Colon (tissue), 2 donors: Measurements from ENCODE around the gene SMIM33.
"Not testable (repeated sequence)": the region's sequence is repeated elsewhere in the genome, so short reads cannot be mapped to it uniquely, and the experiment has no call there.

Source experiments
- FAIRE-seq: peaks from 2 replicates; lab custom pipeline; 2012; peaks lifted over from hg19 to GRCh38; lab: Jason Lieb, UNC
- donor health status: control.
- donor health status: control.

SMIM33 gene

GRCh38 chr5:139482050-139482889 lies 11.5 kb downstream of the SMIM33 start, which contains the start of gene STING1:
STING1 (minus strand) TSS chr5:139482758; CDS start chr5:139481704, 1,054 bp downstream.
- FAIRE-seq = no peak

GRCh38 chr5:139482890-139483208 lies 12.0 kb downstream of the SMIM33 start:
- FAIRE-seq = not testable (repeated sequence)

- no peak for FAIRE-seq
These were observed 15.4 kb downstream of the SMIM33 start for GRCh38 chr5:139486201-139486600.

GRCh38 chr5:139488260-139488659 lies 17.5 kb downstream of the SMIM33 start:
- FAIRE-seq = no peak

GRCh38 chr5:139492700-139493192 lies 21.9 kb downstream of the SMIM33 start:
- no peak for FAIRE-seq

GRCh38 chr5:139494256-139494655 lies 23.5 kb downstream of the SMIM33 start:
- FAIRE-seq = no peak

- FAIRE-seq = no peak
These were observed 24.0 kb downstream of the SMIM33 start for GRCh38 chr5:139494832-139495231.

- no peak for FAIRE-seq
These were observed 25.0 kb downstream of the SMIM33 start for GRCh38 chr5:139495638-139496435.

- no peak for FAIRE-seq
These were observed 30.6 kb downstream of the SMIM33 start for GRCh38 chr5:139501381-139501780.

GRCh38 chr5:139503036-139503817 lies 32.4 kb downstream of the SMIM33 start:
- FAIRE-seq = not testable (repeated sequence)

- FAIRE-seq = not testable (repeated sequence)
These were observed 33.1 kb downstream of the SMIM33 start for GRCh38 chr5:139503879-139504278.

GRCh38 chr5:139504722-139505121 lies 33.9 kb downstream of the SMIM33 start:
- FAIRE-seq = not testable (repeated sequence)

- FAIRE-seq = no peak
These were observed 42.1 kb downstream of the SMIM33 start for GRCh38 chr5:139512786-139513390.

GRCh38 chr5:139513434-139513833 lies 42.6 kb downstream of the SMIM33 start:
- not testable (repeated sequence) for FAIRE-seq

GRCh38 chr5:139513852-139514485 lies 43.2 kb downstream of the SMIM33 start:
- no peak for FAIRE-seq

GRCh38 chr5:139514486-139514856 lies 43.7 kb downstream of the SMIM33 start:
- no peak for FAIRE-seq

- no peak for FAIRE-seq
These were observed 47.1 kb downstream of the SMIM33 start for GRCh38 chr5:139517683-139518564.
